ENCODE results near the gene FBXO7.

DNA sequence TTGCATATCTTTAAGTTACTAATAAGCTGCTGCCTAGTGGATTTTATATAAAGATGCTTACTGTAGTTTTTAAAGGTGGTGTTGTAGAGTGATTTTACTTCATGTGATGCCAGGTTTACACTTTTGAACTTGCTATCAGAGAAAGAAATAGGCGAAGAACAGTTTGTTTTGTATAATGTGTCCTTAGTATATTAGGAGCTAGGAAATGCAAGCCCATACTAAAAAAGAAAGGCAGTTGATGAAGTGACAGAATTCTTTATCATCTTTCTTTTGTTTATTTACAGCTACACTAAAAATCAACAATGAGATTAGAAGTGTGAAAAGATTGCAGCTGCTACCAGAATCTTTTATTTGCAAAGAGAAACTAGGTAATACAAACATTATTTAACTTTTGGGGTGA is 12.8 kb downstream of the FBXO7 start:
- TF ChIP-seq GATA2 (CRISPR knock-in tag; IDR thresholded peaks at IDR 0.05): no peak
- TF ChIP-seq, protein P1, sequence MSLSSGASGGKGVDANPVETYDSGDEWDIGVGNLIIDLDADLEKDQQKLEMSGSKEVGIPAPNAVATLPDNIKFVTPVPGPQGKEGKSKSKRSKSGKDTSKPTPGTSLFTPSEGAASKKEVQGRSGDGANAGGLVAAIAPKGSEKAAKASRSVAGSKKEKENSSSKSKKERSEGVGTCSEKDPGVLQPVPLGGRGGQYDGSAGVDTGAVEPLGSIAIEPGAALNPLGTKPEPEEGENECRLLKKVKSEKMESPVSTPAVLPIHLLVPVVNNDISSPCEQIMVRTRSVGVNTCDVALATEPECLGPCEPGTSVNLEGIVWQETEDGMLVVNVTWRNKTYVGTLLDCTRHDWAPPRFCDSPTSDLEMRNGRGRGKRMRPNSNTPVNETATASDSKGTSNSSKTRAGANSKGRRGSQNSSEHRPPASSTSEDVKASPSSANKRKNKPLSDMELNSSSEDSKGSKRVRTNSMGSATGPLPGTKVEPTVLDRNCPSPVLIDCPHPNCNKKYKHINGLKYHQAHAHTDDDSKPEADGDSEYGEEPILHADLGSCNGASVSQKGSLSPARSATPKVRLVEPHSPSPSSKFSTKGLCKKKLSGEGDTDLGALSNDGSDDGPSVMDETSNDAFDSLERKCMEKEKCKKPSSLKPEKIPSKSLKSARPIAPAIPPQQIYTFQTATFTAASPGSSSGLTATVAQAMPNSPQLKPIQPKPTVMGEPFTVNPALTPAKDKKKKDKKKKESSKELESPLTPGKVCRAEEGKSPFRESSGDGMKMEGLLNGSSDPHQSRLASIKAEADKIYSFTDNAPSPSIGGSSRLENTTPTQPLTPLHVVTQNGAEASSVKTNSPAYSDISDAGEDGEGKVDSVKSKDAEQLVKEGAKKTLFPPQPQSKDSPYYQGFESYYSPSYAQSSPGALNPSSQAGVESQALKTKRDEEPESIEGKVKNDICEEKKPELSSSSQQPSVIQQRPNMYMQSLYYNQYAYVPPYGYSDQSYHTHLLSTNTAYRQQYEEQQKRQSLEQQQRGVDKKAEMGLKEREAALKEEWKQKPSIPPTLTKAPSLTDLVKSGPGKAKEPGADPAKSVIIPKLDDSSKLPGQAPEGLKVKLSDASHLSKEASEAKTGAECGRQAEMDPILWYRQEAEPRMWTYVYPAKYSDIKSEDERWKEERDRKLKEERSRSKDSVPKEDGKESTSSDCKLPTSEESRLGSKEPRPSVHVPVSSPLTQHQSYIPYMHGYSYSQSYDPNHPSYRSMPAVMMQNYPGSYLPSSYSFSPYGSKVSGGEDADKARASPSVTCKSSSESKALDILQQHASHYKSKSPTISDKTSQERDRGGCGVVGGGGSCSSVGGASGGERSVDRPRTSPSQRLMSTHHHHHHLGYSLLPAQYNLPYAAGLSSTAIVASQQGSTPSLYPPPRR (CRISPR knock-in tag; IDR thresholded peaks at IDR 0.05; ENCODE audit: borderline replicate concordance): no peak
- no peak for TF ChIP-seq BHLHE40 (IDR thresholded peaks at IDR 0.05; ENCODE audit: low read length)
- TF ChIP-seq CXXC5 (CRISPR knock-in tag; IDR thresholded peaks at IDR 0.05): no peak
- TF ChIP-seq CEBPB (tag; IDR thresholded peaks at IDR 0.05): no peak
- TF ChIP-seq ZBED1 (IDR thresholded peaks at IDR 0.05): no peak
- no peak for TF ChIP-seq TCF7L2 (IDR thresholded peaks at IDR 0.05; ENCODE audit: low read depth, low read length)
- no peak for TF ChIP-seq CCAR2 (IDR thresholded peaks at IDR 0.05; ENCODE audit: low read depth, low read length)
- TF ChIP-seq HDGF (IDR thresholded peaks at IDR 0.05): no peak
- TF ChIP-seq ARHGAP35 (IDR thresholded peaks at IDR 0.05; ENCODE audit: partially characterized antibody): no peak
- no peak for TF ChIP-seq CREB5 (CRISPR knock-in tag; IDR thresholded peaks at IDR 0.05)
- TF ChIP-seq POLR2AphosphoS5 (IDR thresholded peaks at IDR 0.05; ENCODE audit: control insufficient read depth, insufficient read depth, low read depth, low read length): no peak
- no peak for TF ChIP-seq SIN3A (IDR thresholded peaks at IDR 0.05; ENCODE audit: borderline replicate concordance in 2 of 2, control insufficient read depth in 1 of 2, low read depth in 2 of 2, low read length in 2 of 2)
- TF ChIP-seq ZNF184 (CRISPR knock-in tag; IDR thresholded peaks at IDR 0.05): no peak
